NCI-H1092 (cell line): ENCODE results near the gene FAM181A.
A peak's percentile ranks its signal among the peaks of the same experiment; 100 is the strongest.

Source experiments
- DNase-seq: peaks from one replicate; lab custom pipeline; 2025; lab: John Stamatoyannopoulos, UW

Gene FAM181A

GRCh38 chr14:93926873-93927799 is at the start of gene FAM181A:
FAM181A (plus strand) TSS chr14:93927344; CDS start chr14:93928286, 942 bp downstream.
- no peak for DNase-seq

GRCh38 chr14:93878212-93878611 is 48.9 kb upstream of the FAM181A start:
- DNase-seq: no peak

GRCh38 chr14:93878871-93879270 is 48.3 kb upstream of the FAM181A start:
- no peak for DNase-seq

- no peak for DNase-seq
Observed at GRCh38 chr14:93879362-93879983, 47.7 kb upstream of the FAM181A start.

- DNase-seq: no peak
Observed at GRCh38 chr14:93880021-93880820, 46.9 kb upstream of the FAM181A start.

- no peak for DNase-seq
Observed at GRCh38 chr14:93884950-93885349, 42.2 kb upstream of the FAM181A start.

- no peak for DNase-seq
Observed at GRCh38 chr14:93888995-93889394, 38.1 kb upstream of the FAM181A start.

- no peak for DNase-seq
Observed at GRCh38 chr14:93889739-93890483, 37.2 kb upstream of the FAM181A start.

GRCh38 chr14:93891756-93892504 is 35.2 kb upstream of the FAM181A start:
- no peak for DNase-seq

- no peak for DNase-seq
Observed at GRCh38 chr14:93892505-93892839, 34.7 kb upstream of the FAM181A start.

GRCh38 chr14:93892923-93893558 is 34.1 kb upstream of the FAM181A start:
- DNase-seq: peak; percentile 22

- DNase-seq: no peak
Observed at GRCh38 chr14:93893661-93894261, 33.4 kb upstream of the FAM181A start.

GRCh38 chr14:93895023-93895604 is 32.0 kb upstream of the FAM181A start:
- DNase-seq: no peak

GRCh38 chr14:93897476-93897845 is 29.7 kb upstream of the FAM181A start:
- DNase-seq: no peak

- no peak for DNase-seq
Observed at GRCh38 chr14:93898081-93898611, 29.0 kb upstream of the FAM181A start.

GRCh38 chr14:93898731-93899130 is 28.4 kb upstream of the FAM181A start:
- DNase-seq: no peak

- no peak for DNase-seq
Observed at GRCh38 chr14:93901813-93902212, 25.3 kb upstream of the FAM181A start.

GRCh38 chr14:93902619-93903307 is 24.4 kb upstream of the FAM181A start:
- DNase-seq: no peak
